SHP77 (cell line): ENCODE measurements around the gene FREM1.
A peak's percentile ranks its signal among the peaks of the same experiment; 100 is the strongest.

Experiments used
- DNase-seq, 2 experiments: peaks; one replicate each; lab custom pipeline; 2025; lab: John Stamatoyannopoulos, UW

Gene FREM1

DNA sequence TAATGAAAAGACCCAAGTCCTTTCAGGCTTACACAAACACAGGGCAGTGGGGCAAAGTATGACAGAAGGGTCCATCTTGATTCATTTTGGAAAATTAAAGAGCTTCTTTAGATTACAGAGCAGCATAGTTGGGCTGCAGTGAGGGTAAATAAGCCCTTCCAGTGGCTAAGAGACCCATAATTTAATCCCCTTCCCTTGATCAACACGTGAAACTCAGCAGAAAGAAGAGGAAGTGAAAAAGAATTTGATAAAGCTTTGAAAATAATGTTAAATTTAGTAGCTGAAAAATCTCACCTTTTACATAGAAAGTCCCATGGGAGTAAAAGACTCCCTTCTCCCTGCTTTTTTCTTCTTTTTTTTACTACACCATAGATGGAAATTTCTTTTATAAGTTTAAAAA is 87.6 kb downstream of the FREM1 start:
- DNase-seq: no peak

- no peak for DNase-seq
These were observed 91.0 kb downstream of the FREM1 start for GRCh38 chr9:14819183-14819582.

- no peak for DNase-seq
These were observed 96.0 kb downstream of the FREM1 start for GRCh38 chr9:14814249-14814628.

GRCh38 chr9:14813336-14814248 is 96.6 kb downstream of the FREM1 start:
- no peak for DNase-seq

DNA sequence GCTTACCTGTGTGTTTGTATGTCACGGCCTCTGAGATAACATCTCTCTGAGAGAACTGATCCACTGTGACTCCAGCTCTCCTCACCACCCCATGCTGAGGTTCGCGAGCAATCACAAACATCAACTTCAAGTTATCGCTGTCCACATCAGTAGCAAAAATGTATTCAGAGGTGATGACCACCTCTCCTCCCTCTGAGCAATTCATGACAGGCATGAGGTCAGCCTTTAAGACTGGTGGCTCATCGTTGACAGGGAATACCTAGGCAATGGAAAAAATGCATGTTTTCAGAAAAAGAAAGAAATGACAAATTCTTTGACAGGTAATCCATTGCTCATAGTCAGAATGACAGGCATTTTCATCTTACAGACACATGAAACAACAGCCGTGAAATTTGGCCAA is 97.4 kb downstream of the FREM1 start:
- no peak for DNase-seq

DNA sequence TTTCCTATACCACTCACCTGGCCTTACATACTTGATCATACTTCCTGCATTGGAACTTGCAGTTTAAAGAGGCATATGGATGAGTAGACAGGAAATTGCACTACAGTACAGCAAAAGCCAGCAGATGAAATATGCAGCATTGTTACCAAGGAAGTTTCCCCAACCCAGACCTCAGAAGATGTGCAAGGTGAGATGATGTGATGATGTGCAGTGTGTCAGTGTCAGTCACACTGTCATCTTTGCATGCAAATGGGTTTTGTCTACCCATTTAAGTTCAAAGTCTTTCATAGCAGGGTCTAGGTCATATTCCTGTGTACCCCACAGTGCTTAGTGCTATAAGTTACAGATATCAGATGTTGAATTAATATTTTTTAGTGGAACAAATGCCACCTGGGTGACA is 98.4 kb downstream of the FREM1 start:
- DNase-seq: no peak

DNA sequence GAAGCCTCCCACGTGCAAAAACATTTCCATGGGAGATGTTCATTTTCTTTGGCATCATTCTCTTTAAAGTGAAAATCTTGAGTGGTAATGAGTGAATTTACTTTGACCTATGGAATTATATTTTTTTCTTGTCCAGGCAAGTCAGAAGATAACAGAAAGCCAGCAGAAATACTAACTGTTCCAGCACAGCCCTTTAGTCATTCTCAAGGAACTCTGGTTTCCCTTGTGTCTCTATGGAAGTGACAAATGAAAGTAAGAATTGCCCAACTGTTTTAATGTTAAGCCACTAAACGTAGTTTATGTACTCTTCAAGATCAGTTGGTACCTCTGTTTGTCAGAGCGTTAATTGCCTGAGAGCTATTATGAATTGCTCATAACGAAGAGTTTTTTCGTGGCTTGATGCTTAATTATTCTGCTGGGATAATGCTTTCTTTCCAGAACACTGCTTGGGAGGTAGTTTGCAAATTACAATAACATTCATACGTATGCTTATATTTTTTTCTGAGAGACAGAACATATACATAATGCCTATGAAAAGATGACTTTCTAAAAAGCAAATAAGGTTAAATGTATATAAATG is 103.2 kb downstream of the FREM1 start:
- no peak for DNase-seq

- no peak for DNase-seq
These were observed 111.2 kb downstream of the FREM1 start for GRCh38 chr9:14799030-14799429.

DNA sequence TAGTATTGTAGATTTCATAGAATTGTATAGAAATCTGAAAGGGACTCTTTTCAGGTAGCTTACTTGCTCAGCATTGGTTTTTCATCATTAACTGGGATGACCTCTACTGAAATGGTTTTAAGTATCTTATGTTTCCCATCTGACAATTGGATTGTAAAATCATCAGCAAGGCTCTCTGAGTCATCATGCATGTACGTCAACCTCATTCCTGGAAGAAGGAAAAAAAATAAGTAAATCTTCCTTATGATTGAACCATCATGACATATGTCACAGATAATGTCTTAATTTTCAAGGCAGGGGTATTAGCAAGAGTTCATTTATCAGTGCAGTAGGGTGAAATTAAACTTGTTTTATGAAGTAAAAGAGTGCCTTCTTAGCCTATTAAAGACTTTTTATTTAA is 112.8 kb downstream of the FREM1 start:
- DNase-seq: no peak

DNA sequence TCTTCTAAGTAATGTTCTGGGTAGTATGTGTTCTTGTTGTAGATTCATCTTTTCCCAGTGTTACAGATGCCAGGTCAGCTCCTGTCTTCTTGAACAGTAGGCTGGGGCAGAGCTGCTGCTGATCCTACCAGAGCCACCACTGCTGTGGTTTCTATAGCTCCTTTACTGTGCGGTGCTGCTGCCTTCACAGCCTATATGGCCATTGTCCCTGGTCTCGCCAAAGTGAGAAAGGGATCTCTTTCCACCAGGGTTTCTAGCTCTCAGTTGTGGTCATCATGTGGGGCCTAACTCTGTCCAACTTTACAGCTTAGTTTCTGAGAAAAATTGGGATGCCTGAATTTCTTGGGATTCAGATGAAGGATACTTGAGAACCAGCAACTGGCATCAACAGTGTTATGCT is 116.8 kb downstream of the FREM1 start:
- no peak for DNase-seq

GRCh38 chr9:14790628-14791027 is 119.6 kb downstream of the FREM1 start:
- no peak for DNase-seq

DNA sequence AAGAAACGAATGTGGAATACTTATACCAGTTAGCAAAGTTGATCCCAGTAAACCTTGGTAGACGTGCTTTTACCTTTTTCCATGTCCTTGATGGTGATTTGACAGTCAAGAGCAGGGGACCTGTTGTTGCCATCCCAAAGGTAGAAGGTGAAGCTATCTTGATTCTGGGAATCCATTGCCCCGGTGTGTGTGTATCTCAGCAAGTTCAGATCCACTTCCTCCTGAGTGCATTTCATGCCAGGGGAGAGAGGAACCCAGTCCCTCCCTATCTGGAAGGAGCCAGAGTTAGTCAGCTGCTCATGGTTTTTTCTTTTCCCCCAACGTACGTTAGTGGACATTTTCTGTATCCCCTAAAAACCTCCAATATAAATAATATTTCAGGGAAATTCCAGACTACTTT is 121.4 kb downstream of the FREM1 start:
- DNase-seq: no peak

DNA sequence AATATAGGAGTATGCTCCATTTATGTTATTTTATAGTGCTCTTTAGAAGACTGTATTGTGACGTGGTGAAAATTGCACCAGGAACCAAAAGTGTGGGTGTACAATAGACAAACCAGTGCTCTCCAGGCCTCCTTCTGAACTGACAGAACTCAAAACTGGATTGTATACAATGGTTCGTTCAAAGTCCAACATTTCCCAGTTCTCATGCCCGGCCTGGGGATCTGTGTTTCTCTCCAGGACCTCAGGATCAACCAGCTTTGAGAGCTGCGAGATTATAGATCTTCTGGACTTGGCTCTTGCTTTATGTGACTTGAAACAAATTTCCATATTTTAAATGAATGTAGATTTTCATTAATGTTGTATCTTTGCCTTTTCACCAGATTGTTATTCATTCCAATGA is 126.9 kb downstream of the FREM1 start:
- DNase-seq: no peak

- DNase-seq: no peak
These were observed 127.8 kb downstream of the FREM1 start for GRCh38 chr9:14782286-14783051.

- no peak for DNase-seq
These were observed 129.5 kb downstream of the FREM1 start for GRCh38 chr9:14780693-14781092.

DNA sequence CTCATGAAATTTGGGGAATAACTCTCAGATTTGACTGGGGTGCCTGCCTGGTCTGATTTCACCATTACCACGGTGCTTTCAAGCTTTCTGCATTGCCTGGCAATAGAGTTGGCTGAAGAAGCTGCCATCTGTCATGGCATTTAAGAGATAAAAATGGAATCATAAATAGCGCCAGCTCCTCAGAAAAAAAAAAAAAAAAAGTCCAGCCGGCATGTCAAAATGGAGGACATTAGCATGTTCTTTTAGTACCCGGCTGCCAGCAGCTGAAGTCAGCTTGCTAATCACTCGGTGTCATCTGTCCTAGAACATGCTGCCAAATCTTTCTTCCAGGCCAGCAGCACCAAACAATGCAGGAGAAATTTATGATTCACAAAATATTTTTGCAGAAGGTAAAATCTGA is 130.0 kb downstream of the FREM1 start:
- no peak for DNase-seq

- peak in 1 of 2 experiments; percentile 15 for DNase-seq
These were observed 130.6 kb downstream of the FREM1 start for GRCh38 chr9:14779566-14780022.

DNA sequence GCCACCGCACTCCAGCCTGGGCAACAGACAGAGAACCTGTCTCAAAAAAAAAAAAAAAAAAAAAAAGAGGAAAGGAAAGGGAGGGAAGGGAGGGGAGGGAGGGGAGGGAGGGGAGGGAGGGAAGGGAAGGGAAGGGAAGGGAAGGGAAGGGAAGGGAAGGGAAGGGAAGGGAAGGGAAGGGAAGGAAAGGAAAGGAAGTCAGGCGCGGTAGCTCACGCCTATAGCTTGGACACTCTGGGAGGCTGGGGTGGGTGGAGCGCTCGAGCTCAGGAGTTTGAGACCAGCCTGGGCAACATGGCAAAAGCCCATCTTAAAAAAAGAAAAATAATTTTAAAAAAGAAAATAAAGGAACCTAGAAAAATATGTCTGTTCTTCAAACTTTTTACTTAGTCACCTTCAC is 131.7 kb downstream of the FREM1 start:
- DNase-seq: no peak

DNA sequence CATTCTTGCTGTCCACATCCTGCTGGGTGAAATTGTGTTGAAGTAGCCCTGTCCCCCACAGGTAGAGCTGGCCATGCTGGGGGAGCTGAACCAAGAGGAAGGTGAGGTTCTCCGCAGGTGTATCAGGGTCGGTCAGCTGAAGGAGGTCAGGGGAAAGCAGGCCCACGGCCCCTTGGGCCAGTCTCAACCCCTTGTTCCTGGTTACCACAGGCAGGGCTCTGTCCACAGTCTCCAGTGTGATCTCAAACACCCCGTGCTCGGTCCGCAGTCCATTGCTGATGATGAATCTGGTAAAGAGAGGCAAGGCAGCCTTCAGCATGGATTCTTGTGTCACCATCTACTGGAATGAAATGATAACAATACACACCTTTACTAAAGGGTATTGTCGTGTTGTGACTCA is 134.3 kb downstream of the FREM1 start:
- DNase-seq: no peak

GRCh38 chr9:14770592-14770991 is 139.6 kb downstream of the FREM1 start:
- no peak for DNase-seq

GRCh38 chr9:14769230-14769571 is 141.0 kb downstream of the FREM1 start:
- DNase-seq: peak in 1 of 2 experiments; percentile 10

- peak in 1 of 2 experiments; percentile 33 for DNase-seq
These were observed 141.6 kb downstream of the FREM1 start for GRCh38 chr9:14768405-14769229.
